CD4-positive, alpha-beta T cell (primary cell): ENCODE data around the gene MACROD2. TPM values are rescaled to one million over a fixed set of nuclear protein-coding genes. Genes with fewer than 3 reads are reported as not detected.
A peak's percentile ranks its signal among the peaks of the same experiment; 100 is the strongest.

Experiments
- ATAC-seq: fragments of 200-7000 bp; cut with Tn5 transposase; one replicate; pipeline ENCODE4 v1.10.0; 2022; ENCODE audit warnings: mild to moderate bottlenecking; ENCODE audit not compliant: poor library complexity
- CTCF ChIA-PET: fragments of 350-600 bp; sonication (Branson Sonifier 250); formaldehyde crosslinking; loops from one replicate; lab custom pipeline; 2021; ENCODE audit warnings: antibody characterized with exemption, inconsistent platforms; lab: Charles Lee
- POLR2A ChIA-PET: fragments of 350-600 bp; sonication (Branson Sonifier 250); formaldehyde crosslinking; loops from one replicate; lab custom pipeline; 2021; ENCODE audit warnings: antibody characterized with exemption, inconsistent platforms; lab: Charles Lee
- DNase-seq, 14 experiments: peaks; one replicate each; pipeline ENCODE4 v3.0.0-alpha.2; 2013 to 2020; ENCODE audit warnings: mixed read lengths in 2 of 14
- H3K27ac ChIP-seq, 2 donors: one replicate each; pipeline versions ENCODE4 v1.5.1 to v1.7.0; 2013; ENCODE audit warnings: low read length in 2 of 2, low read depth in 1 of 2, mild to moderate bottlenecking in 1 of 2
- H3K27me3 ChIP-seq, 2 experiments: 1 replicate in 1 of 2; 2 replicates in 1 of 2; pipeline versions ENCODE4 v1.6.1 to v1.7.0; 2013; ENCODE audit warnings: low read length in 2 of 2, control low read depth in 1 of 2, mild to moderate bottlenecking in 1 of 2, moderate library complexity in 1 of 2; ENCODE audit not compliant: insufficient read depth in 2 of 2, control insufficient read depth in 1 of 2
- H3K36me3 ChIP-seq: one replicate; pipeline ENCODE4 v1.6.1; 2013; ENCODE audit warnings: low read length, control low read depth; ENCODE audit not compliant: insufficient read depth
- H3K4me1 ChIP-seq: one replicate; pipeline ENCODE4 v1.6.1; 2013; ENCODE audit warnings: low read length, control low read depth; ENCODE audit not compliant: insufficient read depth
- H3K4me3 ChIP-seq: one replicate; pipeline ENCODE4 v1.5.1; 2013; ENCODE audit warnings: mild to moderate bottlenecking, low read length, moderate library complexity
- H3K9me3 ChIP-seq, 2 experiments: 1 replicate in 1 of 2; 2 replicates in 1 of 2; pipeline versions ENCODE4 v1.6.1 to v1.7.0; 2013; ENCODE audit warnings: low read length in 2 of 2, mild to moderate bottlenecking in 2 of 2, control low read depth in 1 of 2, moderate library complexity in 1 of 2; ENCODE audit not compliant: control insufficient read depth in 1 of 2, insufficient read depth in 1 of 2
- H3K27ac Mint-ChIP-seq: one replicate; pipeline ENCODE4 v1.8.0; 2020; ENCODE audit warnings: mixed read lengths
- H3K27me3 Mint-ChIP-seq: one replicate; pipeline ENCODE4 v1.8.0; 2021; ENCODE audit warnings: mixed read lengths
- H3K36me3 Mint-ChIP-seq: one replicate; pipeline ENCODE4 v1.8.0; 2021; ENCODE audit warnings: low read depth, mixed read lengths
- H3K4me1 Mint-ChIP-seq: one replicate; pipeline ENCODE4 v1.8.0; 2021; ENCODE audit warnings: low read depth, mixed read lengths
- H3K4me3 Mint-ChIP-seq: one replicate; pipeline ENCODE4 v1.8.0; 2020; ENCODE audit warnings: mild to moderate bottlenecking, mixed read lengths
- H3K9me3 Mint-ChIP-seq: one replicate; pipeline ENCODE4 v1.8.0; 2020; ENCODE audit warnings: mixed read lengths
- intact Hi-C, 2 experiments: fragments of 100-400 bp; cut with DNase I in 1 of 2; cut with micrococcal nuclease in 1 of 2; formaldehyde crosslinking; loops; one replicate each; pipeline versions ENCODE4 v1.15.1 to v1.9.0; 2023 to 2025; cut with DNase I, micrococcal nuclease
- total RNA-seq, 174 experiments: library from RNA in 2 of 174; stranded (reverse) in 2 of 174; gene quantifications; one replicate each; pipeline ENCODE4 v1.2.3 and lab custom pipeline; 2021 to 2026
- TF ChIP-seq, protein P1 (sequence below): fragments of 200-600 bp; IDR thresholded peaks from one replicate; pipeline ENCODE4 v1.8.0; 2022; ENCODE audit warnings: antibody characterized with exemption, mild to moderate bottlenecking

MACROD2 gene
- total RNA-seq, 2 experiments from 2014 or later: not detected

- Histone ChIP-seq H3K36me3 (no peaks in the 10 kb centered on the region), H3K9me3 (peaks cover 0 to 5% of the 10 kb centered on the region in 2 experiments), H3K4me1 (no peaks in the 10 kb centered on the region), H3K27ac (no peak overlapping the region), H3K4me3 (no peak overlapping the region), H3K27me3 (no peaks in the 10 kb centered on the region)
- ATAC-seq: no peak
- ChIA-PET POLR2A (no interaction called here), CTCF (no interaction called here)
- Mint-ChIP-seq H3K4me3 (no peak overlapping the region), H3K9me3 (no peaks in the 10 kb centered on the region), H3K27me3 (no peaks in the 10 kb centered on the region), H3K36me3 (no peaks in the 10 kb centered on the region), H3K27ac (no peak overlapping the region), H3K4me1 (no peaks in the 10 kb centered on the region)
- TF ChIP-seq, protein P1, sequence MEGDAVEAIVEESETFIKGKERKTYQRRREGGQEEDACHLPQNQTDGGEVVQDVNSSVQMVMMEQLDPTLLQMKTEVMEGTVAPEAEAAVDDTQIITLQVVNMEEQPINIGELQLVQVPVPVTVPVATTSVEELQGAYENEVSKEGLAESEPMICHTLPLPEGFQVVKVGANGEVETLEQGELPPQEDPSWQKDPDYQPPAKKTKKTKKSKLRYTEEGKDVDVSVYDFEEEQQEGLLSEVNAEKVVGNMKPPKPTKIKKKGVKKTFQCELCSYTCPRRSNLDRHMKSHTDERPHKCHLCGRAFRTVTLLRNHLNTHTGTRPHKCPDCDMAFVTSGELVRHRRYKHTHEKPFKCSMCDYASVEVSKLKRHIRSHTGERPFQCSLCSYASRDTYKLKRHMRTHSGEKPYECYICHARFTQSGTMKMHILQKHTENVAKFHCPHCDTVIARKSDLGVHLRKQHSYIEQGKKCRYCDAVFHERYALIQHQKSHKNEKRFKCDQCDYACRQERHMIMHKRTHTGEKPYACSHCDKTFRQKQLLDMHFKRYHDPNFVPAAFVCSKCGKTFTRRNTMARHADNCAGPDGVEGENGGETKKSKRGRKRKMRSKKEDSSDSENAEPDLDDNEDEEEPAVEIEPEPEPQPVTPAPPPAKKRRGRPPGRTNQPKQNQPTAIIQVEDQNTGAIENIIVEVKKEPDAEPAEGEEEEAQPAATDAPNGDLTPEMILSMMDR: no peak
- intact Hi-C loops: no loop called here
- no peak for DNase-seq
These were observed 1927.2 kb downstream of the MACROD2 start for GRCh38 chr20:15922556-15922955.

DNA sequence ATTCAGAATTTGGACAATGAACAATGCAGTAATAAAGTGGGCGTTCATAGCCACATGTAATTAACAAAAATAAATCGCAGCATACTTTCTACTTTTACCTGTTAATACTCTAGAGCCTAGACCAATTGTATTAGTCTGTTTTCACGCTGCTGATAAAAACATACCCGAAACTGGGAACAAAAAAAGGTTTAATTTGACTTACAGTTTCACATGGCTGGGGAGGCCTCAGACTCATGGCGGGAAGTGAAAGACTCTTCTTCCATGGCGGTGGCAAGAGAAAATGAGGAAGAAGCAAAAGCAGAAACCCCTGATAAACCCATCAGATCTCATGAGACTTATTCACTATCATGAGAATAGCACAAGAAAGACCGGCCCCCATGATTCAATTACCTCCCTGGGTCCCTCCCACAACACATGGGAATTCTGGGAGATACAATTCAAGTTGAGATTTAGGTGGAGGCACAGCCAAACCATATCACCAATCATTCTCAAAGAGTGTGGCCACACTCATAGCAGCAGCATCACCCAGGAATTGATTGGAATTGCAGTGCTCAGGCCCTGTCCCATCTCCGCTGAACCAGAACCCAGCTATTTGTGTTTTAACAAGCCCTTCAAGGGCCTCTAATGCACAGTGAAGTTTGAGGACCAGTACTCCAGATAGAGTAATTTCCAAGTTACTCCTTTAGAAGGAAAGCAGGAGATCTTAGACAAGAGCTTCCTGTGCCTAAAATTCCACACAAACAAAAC lies 1927.9 kb downstream of the MACROD2 start:
- no peak overlapping the region for H3K27ac Mint-ChIP-seq
- H3K36me3 Mint-ChIP-seq: no peaks in the 10 kb centered on the region
- Histone ChIP-seq H3K4me3 (no peak overlapping the region), H3K9me3 (peaks cover 0 to 5% of the 10 kb centered on the region in 2 experiments), H3K27me3 (no peaks in the 10 kb centered on the region), H3K27ac (no peak overlapping the region), H3K36me3 (no peaks in the 10 kb centered on the region), H3K4me1 (no peaks in the 10 kb centered on the region)
- ATAC-seq: no peak
- TF ChIP-seq, protein P1: no peak
- H3K4me3 Mint-ChIP-seq: no peak overlapping the region
- intact Hi-C loops: no loop called here
- CTCF ChIA-PET: no interaction called here
- no peaks in the 10 kb centered on the region for H3K4me1 Mint-ChIP-seq
- peak in 1 of 14 experiments; percentile 7 for DNase-seq
- no peaks in the 10 kb centered on the region for H3K27me3 Mint-ChIP-seq
- POLR2A ChIA-PET: no interaction called here
- no peaks in the 10 kb centered on the region for H3K9me3 Mint-ChIP-seq

- Mint-ChIP-seq H3K27me3 (no peaks in the 10 kb centered on the region), H3K36me3 (no peaks in the 10 kb centered on the region), H3K4me1 (no peaks in the 10 kb centered on the region), H3K9me3 (no peaks in the 10 kb centered on the region), H3K27ac (no peak overlapping the region), H3K4me3 (no peak overlapping the region)
- no peak overlapping the region for H3K27ac ChIP-seq
- no peaks in the 10 kb centered on the region for H3K36me3 ChIP-seq
- ATAC-seq: no peak
- no peaks in the 10 kb centered on the region for H3K4me1 ChIP-seq
- H3K4me3 ChIP-seq: no peak overlapping the region
- POLR2A ChIA-PET: no interaction called here
- DNase-seq: no peak
- peaks cover 0 to 5% of the 10 kb centered on the region in 2 experiments for H3K9me3 ChIP-seq
- H3K27me3 ChIP-seq: no peaks in the 10 kb centered on the region
- TF ChIP-seq, protein P1: no peak
- CTCF ChIA-PET: no interaction called here
- intact Hi-C loops: no loop called here
These were observed 1929.2 kb downstream of the MACROD2 start for GRCh38 chr20:15924556-15924955.
